Left hindlimb (tissue), 1 donor: ENCODE data around the gene CXCL6.
A peak's percentile ranks its signal among the peaks of the same experiment; 100 is the strongest.

Experiments used
- DNase-seq: peaks from one replicate; pipeline ENCODE4 v3.0.0-alpha.2; 2018

Gene CXCL6

DNA sequence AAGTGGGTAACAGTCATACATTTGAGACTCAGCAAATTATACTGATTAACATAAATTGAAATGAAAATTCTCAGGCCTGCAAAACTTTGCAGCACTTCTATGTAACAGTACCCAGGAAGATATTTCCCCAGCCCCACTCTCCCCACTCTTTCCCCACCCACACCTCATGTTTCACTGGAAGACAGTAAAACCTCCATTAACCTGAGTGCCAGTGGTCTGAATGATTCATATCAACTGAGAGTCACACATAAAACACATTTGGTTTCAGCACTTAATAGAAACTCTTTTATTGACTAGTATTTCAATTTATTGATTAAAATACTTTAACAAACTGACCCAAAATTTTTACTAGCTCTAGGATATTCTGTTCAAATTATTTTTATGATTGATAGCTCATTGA lies 6.9 kb downstream of the CXCL6 start:
- DNase-seq: no peak

DNA sequence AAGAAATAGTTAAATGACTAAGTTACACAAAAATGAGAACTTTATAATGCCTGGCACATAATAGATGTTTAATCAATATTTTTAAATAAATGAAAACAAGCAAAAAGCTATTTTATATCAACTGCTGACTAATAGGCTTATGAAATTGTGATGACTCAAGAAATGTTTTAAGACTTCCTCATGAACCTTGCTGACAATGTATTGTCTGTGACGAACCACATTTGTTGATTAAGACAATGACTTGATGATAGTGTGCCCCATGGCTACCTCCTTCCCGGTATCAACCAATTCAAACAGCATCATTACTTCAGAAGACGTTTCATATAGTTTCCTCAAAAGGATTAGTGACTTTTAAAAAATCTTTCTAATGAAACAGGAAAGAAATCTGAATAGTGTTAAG lies 7.9 kb downstream of the CXCL6 start:
- no peak for DNase-seq

DNA sequence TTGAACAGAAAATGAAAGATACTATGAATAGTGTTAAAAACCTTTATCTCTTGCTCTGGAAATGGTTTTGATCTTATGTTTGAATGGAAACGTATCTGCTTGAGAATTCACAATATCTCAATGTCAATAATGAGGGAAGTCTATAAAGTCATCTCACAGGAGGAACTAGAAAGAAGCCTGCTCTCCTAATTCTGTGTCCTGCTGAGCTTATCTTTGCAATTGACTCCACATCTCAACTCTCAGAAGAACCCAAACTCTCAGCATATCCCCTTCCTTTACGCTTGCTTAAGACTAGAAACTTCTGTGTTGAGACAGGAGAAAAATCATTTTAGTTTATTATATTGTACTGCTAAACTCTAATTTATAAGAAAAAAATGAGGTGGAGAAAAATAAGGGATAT lies 8.3 kb downstream of the CXCL6 start:
- no peak for DNase-seq

DNA sequence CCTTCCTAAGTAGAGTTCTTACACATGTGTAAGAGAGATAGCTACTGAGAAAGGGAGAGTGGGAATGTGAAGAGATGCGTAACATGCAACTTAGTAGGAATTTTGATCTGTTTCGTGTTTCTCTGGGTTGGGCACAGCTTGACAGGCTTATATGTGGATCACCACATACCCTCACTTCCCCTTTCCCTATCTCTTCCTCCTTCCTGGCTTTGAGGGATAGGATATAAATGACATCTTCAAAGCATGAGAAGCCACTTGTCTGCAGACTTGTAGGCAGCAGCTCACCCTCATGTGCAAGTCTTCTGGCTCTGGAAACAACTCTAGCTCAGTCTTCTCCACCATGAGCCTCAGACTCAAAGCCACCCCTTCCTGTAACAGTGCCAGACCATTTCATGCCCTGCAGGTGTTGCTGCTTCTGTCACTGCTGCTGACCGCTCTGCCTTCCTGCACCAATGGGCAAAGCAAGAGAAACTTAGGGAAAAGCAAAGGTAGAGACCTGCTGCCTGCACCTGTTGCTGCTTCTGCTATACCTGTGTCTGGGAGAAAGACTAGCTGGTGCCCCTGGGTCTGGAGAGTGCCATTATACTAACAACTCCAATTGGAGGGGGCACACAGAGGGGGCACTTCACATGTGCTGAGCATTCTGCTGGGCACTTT lies 11.2 kb downstream of the CXCL6 start:
- no peak for DNase-seq

- no peak for DNase-seq
Observed at GRCh38 chr4:73848183-73848777, 11.8 kb downstream of the CXCL6 start.

DNA sequence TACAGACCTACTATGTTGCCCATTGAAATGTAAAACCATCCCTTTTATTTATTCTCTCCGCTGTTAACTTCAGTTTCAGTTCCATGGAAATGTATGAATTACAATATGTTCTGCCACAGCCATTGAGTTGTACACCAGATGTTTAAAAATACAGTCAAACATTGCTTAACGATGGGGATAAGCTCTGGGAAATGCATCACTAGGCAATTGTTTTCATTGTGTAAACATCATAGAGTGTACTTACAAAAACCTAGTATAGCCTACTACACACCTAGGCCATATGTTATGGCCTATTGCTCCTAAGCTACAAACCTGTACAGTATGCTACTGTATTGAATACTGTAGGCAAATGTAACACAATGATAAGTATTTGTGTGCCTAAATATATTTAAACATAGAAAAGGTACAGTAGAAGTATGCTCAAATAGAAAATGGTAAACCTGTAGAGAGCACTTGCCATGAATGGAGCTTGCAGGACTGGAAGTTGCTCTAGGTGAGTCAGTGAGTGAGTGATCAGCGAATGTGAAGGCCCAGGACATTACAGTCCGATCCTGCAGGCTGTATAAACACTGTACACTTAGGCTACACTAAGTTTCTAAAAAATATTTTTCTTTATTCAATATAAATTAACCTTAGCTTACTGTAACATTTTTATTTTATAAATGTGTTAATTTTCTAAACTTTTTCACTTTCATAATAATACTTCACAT lies 13.9 kb downstream of the CXCL6 start:
- DNase-seq: no peak

- DNase-seq: no peak
Observed at GRCh38 chr4:73851293-73851692, 14.8 kb downstream of the CXCL6 start.

DNA sequence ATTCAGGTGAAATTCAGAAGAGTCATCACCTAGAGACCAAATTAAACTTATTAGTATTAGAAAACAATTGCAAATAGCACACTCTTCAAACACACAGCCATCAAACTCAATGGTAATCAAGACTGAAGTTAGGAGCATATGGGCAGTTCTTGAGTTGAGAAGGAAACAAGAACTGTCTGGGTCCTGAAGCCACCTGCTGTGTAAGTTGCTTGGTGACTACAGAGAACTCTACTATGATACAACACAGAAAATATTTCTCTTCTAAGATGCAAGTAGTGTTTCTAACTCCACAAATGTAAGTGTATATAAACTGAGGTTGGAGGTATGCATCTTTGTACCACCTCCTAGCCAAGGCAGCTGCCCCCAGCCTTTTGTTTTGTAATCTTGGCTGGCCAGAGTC lies 16.3 kb downstream of the CXCL6 start:
- DNase-seq: no peak

GRCh38 chr4:73853246-73853704 lies 16.8 kb downstream of the CXCL6 start, which contains the start of gene PF4V1:
Gene PF4V1 (plus strand): TSS chr4:73853296. CDS start chr4:73853363, 67 bp downstream.
- peak; percentile 38 for DNase-seq

GRCh38 chr4:73853718-73854473 lies 17.4 kb downstream of the CXCL6 start:
- no peak for DNase-seq

DNA sequence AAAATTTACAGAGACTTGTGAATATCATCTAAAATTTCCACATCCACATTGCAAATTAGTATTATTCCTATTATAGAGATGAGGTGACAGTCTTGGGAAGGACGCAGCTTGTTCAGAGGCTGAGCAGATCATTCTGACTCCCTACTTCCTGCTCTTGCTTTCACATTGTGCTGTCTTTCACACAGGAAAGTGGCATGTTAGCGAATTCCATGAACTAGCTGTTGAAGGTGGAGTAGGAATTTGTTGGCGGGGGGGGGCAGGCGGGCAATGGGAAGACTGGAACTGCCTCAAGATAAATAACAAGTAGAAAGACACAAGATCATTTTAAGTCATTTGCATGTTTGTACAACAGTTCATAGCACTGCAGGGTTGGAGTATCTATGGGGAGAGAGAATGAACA lies 18.9 kb downstream of the CXCL6 start:
- DNase-seq: no peak

GRCh38 chr4:73856518-73856917 lies 20.0 kb downstream of the CXCL6 start:
- DNase-seq: no peak

DNA sequence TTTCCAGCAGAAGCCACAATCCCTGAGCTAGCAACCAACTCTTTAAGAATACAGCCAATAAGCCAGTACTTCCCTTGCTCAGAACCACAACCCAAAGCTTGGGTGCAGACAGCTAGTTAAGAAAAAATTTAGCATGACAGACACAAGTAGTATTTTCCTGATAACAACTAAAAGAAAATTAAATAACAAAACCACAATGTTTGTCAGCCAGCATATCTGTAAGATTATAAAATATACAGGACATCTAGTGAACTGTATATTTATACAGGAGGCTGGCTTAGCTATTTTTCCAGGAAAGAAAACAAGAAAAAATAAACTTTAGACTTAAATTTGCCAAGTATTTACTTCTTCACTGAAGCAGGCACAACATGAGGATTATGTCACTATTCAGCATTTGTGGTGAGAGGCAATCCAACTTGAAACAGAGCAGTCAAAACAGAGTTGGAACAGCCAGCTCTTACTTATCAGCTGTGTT lies 23.2 kb downstream of the CXCL6 start:
- no peak for DNase-seq

DNA sequence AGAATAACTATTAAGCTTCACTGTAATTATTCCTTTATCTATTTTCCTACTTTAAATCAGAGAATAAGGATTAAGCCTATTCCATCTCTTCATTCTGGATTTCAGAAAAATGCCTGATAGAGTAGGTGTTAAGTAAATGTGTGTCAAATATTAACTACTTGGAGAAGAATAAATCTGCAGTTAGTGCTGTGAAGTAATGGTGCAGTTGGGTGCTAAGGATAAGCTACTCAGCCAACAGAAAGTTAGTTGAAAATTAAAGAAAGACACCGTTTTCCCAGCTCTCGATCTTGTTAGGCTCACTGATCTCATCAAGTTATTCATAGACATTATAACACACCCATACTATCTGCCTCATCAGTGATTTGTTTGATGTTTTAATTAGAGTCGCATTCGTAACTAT lies 23.7 kb downstream of the CXCL6 start:
- DNase-seq: no peak

GRCh38 chr4:73860917-73861316 lies 24.4 kb downstream of the CXCL6 start:
- DNase-seq: no peak

DNA sequence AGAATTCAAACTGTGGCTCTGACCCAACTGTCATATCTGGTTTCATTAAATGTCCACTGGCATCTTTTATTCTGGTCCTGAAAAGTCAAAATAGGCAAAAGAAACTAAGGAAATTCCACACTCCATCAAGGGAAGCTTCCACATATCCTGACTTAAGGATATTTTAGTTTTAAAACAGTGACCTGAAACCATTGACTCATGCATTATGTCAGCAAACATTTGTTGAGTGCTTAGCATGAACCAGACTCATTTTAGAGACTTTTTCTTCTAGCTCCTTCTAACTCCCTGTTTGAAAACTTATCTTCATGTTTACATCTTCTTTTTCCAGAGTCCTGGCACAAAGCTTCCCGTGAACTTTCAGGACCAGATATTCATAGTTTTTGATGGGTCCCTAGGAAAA lies 25.8 kb downstream of the CXCL6 start:
- DNase-seq: no peak

DNA sequence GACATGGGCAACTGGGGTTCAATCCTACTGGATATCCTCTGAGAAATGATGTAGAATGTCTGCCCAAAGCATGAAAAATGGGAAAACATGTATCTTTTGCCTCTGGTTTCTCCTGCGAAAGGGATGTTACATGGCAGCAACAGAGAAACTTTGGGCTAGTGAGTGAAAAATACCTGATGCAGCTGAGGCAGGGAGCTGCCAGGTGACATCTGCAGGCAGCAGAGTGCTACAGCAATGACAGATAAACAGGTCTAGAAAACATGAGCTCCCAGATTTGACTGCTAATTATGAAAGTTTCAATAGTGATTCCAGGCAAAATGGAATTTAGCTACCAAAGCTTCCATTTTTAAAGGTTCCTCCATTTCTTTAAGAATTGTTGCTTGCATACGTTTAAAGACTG lies 27.9 kb downstream of the CXCL6 start:
- DNase-seq: no peak

DNA sequence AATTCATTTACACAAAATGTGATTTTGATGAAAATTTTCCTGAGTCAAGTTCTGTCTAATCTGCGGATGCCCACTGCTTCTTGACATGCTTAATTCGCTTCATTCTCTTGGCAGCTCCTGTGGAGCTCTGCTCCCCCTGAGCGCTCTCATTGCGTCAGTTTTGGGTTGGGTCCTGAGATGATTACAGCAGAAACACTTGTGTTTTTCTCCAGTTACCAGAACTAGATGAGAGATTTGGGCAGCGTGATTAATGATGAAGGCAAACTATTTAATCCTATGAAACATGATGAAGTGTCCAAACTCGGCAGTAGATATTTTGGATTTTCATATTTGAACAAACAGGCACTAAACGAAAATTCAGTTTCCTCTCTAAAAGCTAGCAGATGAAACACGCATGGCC lies 28.5 kb downstream of the CXCL6 start:
- DNase-seq: no peak

DNA sequence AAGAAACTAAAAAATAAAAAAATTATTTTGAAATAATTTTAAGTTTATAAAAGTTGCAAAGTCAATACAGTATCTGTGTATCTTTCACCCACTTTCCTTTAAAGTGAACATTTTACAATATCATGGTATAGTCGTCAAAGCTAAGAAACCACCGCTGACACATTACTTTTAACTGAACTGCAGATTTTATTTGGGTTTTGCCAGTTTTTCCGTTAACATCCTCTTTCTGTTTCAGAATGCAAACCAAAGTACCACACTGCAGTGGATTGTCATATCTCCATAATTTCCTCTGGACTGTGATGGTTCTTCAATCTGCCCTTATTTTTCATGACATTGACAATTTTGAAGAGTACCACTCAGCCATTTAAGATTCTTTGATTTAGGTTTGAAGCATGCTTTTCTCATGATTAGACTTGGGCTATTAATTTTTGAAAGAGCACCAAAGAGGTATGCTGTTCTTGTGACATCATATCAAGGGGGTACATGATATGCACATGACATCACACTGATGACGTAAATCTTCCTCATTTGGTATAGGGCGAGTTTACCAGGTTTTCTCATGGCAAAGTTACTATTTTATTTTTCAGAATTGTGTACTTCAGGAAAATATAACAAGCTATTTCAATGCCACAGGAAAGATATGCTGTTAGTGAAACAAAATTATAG lies 29.1 kb downstream of the CXCL6 start:
- no peak for DNase-seq

GRCh38 chr4:73866246-73866645 lies 29.8 kb downstream of the CXCL6 start:
- no peak for DNase-seq

DNA sequence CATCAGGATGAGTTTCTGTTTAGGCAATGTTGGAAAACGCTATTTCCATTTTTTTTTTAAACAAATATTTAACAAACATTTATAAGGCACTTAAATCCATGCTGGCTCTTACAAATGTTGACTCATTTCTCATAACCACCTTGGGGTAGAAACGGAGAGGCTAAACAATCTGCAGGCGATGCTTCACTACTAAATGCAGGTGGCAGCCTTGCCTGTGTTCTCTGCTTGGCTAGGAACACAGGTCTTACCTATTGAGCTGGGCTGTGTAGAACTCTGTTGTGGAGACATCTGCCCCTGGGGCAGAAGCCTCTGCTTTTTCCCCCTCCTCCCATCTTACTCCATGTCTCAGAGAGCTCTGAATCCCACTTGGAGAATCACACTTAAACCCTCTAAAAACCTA lies 31.3 kb downstream of the CXCL6 start:
- DNase-seq: no peak

DNA sequence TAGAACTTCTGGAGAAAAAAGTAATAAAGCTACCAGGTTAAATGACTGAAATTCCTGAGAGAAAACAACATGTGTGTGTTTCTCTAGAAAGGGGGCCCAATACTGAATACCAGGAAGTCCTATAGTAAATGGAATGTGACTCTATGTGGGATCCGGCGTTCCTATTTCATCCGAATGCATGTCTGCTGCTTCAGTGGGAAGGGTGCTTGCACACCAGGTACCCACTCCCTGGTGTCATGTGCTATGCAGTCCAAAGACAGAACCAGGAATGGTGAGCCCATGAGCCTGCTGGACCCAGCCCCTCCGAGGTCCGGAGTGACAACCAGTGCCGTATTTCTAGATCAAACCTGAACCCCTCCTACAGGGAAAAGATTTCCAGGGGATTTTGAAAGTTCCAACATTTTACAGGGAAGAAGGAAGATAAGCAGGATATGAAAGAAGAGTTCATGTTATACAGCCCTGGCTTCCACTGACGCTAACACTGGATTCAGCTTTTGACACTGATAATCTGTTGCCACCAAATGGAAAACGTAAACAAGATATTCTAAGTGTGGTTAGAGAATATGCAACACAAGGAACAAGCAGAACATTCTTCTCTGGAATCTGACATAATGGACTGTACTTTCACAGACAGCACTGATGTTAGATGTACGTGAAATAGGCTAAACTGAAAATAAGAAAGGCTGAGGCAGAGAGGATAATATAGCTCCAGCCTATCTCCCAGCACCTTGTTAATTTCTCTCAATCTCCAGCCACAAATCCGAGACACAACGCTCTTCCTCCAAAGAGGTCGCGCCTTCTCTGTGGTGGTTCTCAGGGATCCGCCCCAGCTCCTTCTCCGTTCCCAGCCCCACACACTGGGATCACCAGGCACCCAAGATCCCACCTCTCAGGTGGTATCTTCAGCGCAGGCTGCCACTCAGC lies 32.0 kb downstream of the CXCL6 start:
- DNase-seq: no peak
